ENCODE data around the gene CREBBP. TPM values are rescaled to one million over a fixed set of nuclear protein-coding genes. Genes with fewer than 3 reads are reported as not detected.
"Not testable (repeated sequence)": the region's sequence is repeated elsewhere in the genome, so short reads cannot be mapped to it uniquely, and the experiment has no call there.

CREBBP gene
- polyA plus RNA-seq, 2 of the 4 experiments (the other 2 are of a cell fraction), result 8.0 to 13.4 TPM

DNA sequence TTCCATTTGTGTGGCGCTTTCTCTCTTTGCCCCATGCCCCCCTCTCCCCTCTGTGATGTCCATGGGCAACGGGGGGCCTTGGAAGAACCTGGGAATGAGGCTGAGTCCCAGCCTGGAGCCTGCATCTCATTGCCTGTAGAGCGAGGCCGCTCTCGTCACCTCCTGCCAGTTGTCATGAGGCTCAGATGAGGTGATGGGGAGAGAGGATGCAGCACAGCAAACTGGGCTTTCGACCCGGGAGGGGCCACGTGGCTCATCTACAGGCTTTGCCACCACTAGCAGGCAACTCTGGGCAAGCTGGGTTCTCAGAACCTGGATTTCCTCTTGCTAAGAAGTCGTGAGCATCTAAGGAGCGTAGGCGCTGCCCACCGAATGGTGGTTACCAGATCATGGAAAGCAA is 31.9 kb upstream of the CREBBP start:
- CTCF ChIA-PET, result interaction anchor here (0.6 kb wide), 1 partner anchor 149 kb away, joined by 4 read pairs; no protein-coding TSS in a partner anchor
- POLR2A ChIA-PET, result no interaction called here
- ATAC-seq (no peak), DNase-seq (ENCODE audit: low read depth in 1 of 2, low spot score in 1 of 2) (no peak), FAIRE-seq (no peak)
- Histone ChIP-seq H3K9me3 (0 out of 3 replicates have a peak, but pooled peaks cover 5% of the 10 kb centered on the region), H3K4me3 (no peak overlapping the region), H3K4me2 (no peak overlapping the region), H3K4me1 (no peaks in the 10 kb centered on the region), H3K27ac (no peak overlapping the region)
- no peak for TF ChIP-seq SMC3 (IDR thresholded peaks at IDR 0.05)
- TF ChIP-seq ESRRA (IDR thresholded peaks at IDR 0.05; ENCODE audit: borderline replicate concordance, low read length), result no peak
- no peak for TF ChIP-seq HDAC2 (IDR thresholded peaks at IDR 0.05)
- TF ChIP-seq CHD2 (IDR thresholded peaks at IDR 0.05; ENCODE audit: low read length, partially characterized antibody), result no peak
- no peak for TF ChIP-seq EP300 (IDR thresholded peaks at IDR 0.05)
- TF ChIP-seq, protein P1, sequence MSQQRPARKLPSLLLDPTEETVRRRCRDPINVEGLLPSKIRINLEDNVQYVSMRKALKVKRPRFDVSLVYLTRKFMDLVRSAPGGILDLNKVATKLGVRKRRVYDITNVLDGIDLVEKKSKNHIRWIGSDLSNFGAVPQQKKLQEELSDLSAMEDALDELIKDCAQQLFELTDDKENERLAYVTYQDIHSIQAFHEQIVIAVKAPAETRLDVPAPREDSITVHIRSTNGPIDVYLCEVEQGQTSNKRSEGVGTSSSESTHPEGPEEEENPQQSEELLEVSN (IDR thresholded peaks at IDR 0.05; ENCODE audit: borderline replicate concordance, low read depth), result no peak
- no peak for TF ChIP-seq NR3C1 (IDR thresholded peaks at IDR 0.05)
- no peak for TF ChIP-seq MYC (IDR thresholded peaks at IDR 0.05; ENCODE audit: borderline replicate concordance, low read length)
- TF ChIP-seq ZSCAN20 (CRISPR knock-in tag; IDR thresholded peaks at IDR 0.05), result no peak
- TF ChIP-seq, protein P2, sequence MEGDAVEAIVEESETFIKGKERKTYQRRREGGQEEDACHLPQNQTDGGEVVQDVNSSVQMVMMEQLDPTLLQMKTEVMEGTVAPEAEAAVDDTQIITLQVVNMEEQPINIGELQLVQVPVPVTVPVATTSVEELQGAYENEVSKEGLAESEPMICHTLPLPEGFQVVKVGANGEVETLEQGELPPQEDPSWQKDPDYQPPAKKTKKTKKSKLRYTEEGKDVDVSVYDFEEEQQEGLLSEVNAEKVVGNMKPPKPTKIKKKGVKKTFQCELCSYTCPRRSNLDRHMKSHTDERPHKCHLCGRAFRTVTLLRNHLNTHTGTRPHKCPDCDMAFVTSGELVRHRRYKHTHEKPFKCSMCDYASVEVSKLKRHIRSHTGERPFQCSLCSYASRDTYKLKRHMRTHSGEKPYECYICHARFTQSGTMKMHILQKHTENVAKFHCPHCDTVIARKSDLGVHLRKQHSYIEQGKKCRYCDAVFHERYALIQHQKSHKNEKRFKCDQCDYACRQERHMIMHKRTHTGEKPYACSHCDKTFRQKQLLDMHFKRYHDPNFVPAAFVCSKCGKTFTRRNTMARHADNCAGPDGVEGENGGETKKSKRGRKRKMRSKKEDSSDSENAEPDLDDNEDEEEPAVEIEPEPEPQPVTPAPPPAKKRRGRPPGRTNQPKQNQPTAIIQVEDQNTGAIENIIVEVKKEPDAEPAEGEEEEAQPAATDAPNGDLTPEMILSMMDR (IDR thresholded peaks at IDR 0.05), result no peak
- TF ChIP-seq NPAS2 (CRISPR knock-in tag; IDR thresholded peaks at IDR 0.05; ENCODE audit: borderline replicate concordance), result no peak
- no peak for TF ChIP-seq POLR2AphosphoS2 (conservative IDR thresholded peaks at IDR 0.05; ENCODE audit: low read length)
- WGBS (ENCODE audit: missing lambda C conversion rate), result 55% methylated on average over 12 of the region's 12 CpGs

DNA sequence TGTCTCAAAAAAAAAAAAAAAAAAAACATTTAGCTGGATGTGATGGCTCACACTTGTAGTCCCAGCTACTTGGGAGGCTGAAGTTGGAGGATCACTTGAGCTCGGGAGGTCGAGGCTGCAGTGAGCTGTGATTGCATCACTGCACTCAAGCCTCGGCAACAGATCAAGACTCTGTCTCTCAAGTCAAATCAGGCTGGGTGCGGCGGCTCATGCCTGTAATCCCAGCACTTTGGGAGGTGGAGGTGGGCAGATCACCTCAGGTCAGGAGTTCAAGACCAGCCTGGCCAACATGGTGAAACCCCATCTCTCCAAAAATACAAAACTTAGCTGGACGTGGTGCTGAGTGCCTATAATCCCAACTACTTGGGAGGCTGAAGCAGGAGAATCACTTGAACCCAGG is 31.2 kb upstream of the CREBBP start:
- CTCF ChIA-PET, result interaction anchor here (0.6 kb wide), 1 partner anchor 223 kb away, joined by 4 read pairs; no protein-coding TSS in a partner anchor
- H3K9me3 ChIP-seq; H3K27ac ChIP-seq; H3K4me3 ChIP-seq; DNase-seq (ENCODE audit: low read depth in 1 of 2, low spot score in 1 of 2); FAIRE-seq; POLR2A ChIA-PET; ATAC-seq; H3K4me1 ChIP-seq; H3K4me2 ChIP-seq: not testable (repeated sequence)
- WGBS (ENCODE audit: missing lambda C conversion rate), result 63% methylated on average over 6 of the region's 6 CpGs

DNA sequence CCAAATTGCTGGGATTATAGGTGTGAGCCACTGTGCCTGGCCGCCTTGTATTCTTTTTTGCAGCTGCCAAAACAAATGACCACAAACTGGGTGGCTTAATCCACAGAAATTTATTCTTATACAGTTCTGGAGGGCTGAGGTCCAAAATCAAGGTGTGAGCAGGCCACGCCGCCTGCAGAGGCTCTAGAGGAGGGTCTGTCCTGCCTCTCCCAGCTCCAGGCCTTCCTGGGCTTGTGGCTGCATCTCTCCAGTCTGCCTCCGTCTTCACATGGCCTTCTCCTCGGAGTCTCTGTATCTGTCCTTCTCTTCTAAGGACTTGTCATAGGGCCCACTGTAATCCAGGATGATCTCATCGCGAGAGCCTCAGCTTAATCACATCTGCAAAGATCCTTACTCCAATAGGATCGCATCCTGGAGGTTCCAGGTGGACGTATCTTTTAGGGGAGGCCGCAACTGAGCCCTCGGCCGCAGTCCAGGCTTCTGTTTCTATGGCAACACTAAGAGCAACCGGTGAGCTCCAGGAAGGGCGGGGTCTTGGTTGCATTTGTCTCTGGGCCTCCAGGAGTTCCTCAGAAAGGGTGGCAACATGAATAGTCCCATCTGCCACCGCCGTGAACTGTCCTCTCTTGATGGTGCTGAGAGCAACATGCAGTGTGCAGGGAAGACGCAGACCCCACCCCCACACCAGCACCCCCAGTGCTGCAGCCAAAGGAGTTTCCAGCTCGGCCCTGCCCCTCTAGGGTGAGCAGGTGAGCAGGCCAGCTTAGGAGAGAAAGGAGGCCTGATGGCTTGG is 29.5 kb upstream of the CREBBP start:
- no peak overlapping the region for H3K4me3 ChIP-seq
- no peak overlapping the region for H3K4me2 ChIP-seq
- ChIA-PET CTCF (interaction anchor here (2.1 kb wide), 1 partner anchor 28 kb away, joined by 12 read pairs; no protein-coding TSS in a partner anchor), POLR2A (no interaction called here)
- no peaks in the 10 kb centered on the region for H3K4me1 ChIP-seq
- DNase-seq (ENCODE audit: low read depth in 1 of 2, low spot score in 1 of 2), result no peak
- WGBS (ENCODE audit: missing lambda C conversion rate), result 85% methylated on average over 18 of the region's 18 CpGs
- no peak overlapping the region for H3K27ac ChIP-seq
- no peak for TF ChIP-seq ZSCAN20 (CRISPR knock-in tag; IDR thresholded peaks at IDR 0.05)
- TF ChIP-seq, protein P3, sequence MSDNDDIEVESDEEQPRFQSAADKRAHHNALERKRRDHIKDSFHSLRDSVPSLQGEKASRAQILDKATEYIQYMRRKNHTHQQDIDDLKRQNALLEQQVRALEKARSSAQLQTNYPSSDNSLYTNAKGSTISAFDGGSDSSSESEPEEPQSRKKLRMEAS (IDR thresholded peaks at IDR 0.05), result no peak
- TF ChIP-seq ZFP36 (IDR thresholded peaks at IDR 0.05; ENCODE audit: borderline replicate concordance, partially characterized antibody), result no peak
- no peak for FAIRE-seq
- no peak for ATAC-seq
- no peaks in the 10 kb centered on the region for H3K9me3 ChIP-seq

DNA sequence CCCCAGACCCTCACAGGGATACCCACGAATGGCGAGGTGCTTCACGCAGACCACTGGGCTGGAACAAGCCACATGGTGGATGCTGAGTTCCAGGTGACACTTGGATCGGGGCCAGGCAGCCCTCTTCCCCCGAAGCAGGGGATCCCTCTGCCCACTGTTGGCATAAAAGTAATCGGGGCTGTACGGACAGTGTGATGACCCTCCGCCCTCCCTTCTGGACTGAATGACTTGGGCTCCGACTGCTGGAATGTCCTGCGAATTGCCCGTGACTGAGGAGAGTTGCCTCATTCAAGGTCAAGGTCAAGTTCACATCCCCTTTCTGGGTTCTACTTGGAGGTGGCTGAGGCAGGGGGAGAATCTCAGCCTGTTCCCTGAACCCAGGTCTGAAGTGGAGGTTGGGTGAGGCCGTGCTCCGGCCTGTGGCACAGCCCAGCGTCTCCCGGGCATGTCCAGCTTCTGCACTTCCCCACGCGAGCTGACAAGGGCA is 28.5 kb upstream of the CREBBP start:
- Histone ChIP-seq H3K4me2 (no peak overlapping the region), H3K27ac (no peak overlapping the region), H3K4me3 (no peak overlapping the region), H3K4me1 (no peaks in the 10 kb centered on the region), H3K9me3 (no peaks in the 10 kb centered on the region)
- TF ChIP-seq SREBF2 (IDR thresholded peaks at IDR 0.05) (no peak), HOXA7 (CRISPR knock-in tag; IDR thresholded peaks at IDR 0.05) (no peak), HEYL (CRISPR knock-in tag; IDR thresholded peaks at IDR 0.05) (no peak)
- TF ChIP-seq, protein P3 (IDR thresholded peaks at IDR 0.05), result no peak
- ATAC-seq (no peak), FAIRE-seq (no peak), DNase-seq (ENCODE audit: low read depth in 1 of 2, low spot score in 1 of 2) (no peak)
- ChIA-PET POLR2A (no interaction called here), CTCF (no interaction called here)
- WGBS (ENCODE audit: missing lambda C conversion rate), result 91% methylated on average over 12 of the region's 17 CpGs

Data from A549 (cell line).